Astrocyte (in vitro differentiated cells and primary cell): Measurements from ENCODE around the gene BMP4.

Experiments used
- CTCF ChIP-seq: IDR thresholded peaks from 2 replicates; pipeline ENCODE4 v1.5.1; 2011; ENCODE audit warnings: low read depth, mild to moderate bottlenecking, inconsistent platforms, low read length, moderate library complexity; ENCODE audit not compliant: insufficient read depth
- EZH2 ChIP-seq: IDR thresholded peaks from 2 replicates; pipeline ENCODE4 v1.6.1; 2012; ENCODE audit warnings: mild to moderate bottlenecking, low read length, inconsistent platforms; ENCODE audit not compliant: insufficient read depth

- no peak for TF ChIP-seq CTCF
- TF ChIP-seq EZH2: no peak
Observed at GRCh38 chr14:53942970-53943750, 13.5 kb downstream of the BMP4 start.
